Mucosa of descending colon (tissue), 3 donors: ENCODE results near the gene ZNF746. TPM values are rescaled to one million over a fixed set of nuclear protein-coding genes. Genes with fewer than 3 reads are reported as not detected.
"Not testable (repeated sequence)": the region's sequence is repeated elsewhere in the genome, so short reads cannot be mapped to it uniquely, and the experiment has no call there.

Experiments used
- ATAC-seq: fragments of 200-7000 bp; cut with Tn5 transposase; one replicate; pipeline ENCODE4 v1.9.1; 2020; ENCODE audit warnings: mild to moderate bottlenecking, moderate library complexity
- DNase-seq, 3 donors: peaks; one replicate each; pipeline ENCODE4 v3.0.0-alpha.2; 2020
- H3K36me3 ChIP-seq: fragments of 200-600 bp; one replicate; pipeline ENCODE4 v1.8.0; 2021; ENCODE audit warnings: low read depth, mild to moderate bottlenecking
- H3K4me1 ChIP-seq: fragments of 200-600 bp; one replicate; pipeline ENCODE4 v1.8.0; 2021; ENCODE audit warnings: low read depth, mild to moderate bottlenecking
- H3K4me3 ChIP-seq: fragments of 200-600 bp; one replicate; pipeline ENCODE4 v1.8.0; 2021; ENCODE audit warnings: mild to moderate bottlenecking
- H3K9me3 ChIP-seq: fragments of 200-600 bp; one replicate; pipeline ENCODE4 v1.8.0; 2021; ENCODE audit warnings: mild to moderate bottlenecking
- intact Hi-C, 2 donors: fragments of 100-400 bp; cut with DNase I in 1 of 2; cut with micrococcal nuclease in 1 of 2; formaldehyde crosslinking; loops; one replicate each; pipeline versions ENCODE4 v1.11.0 to v1.11.1; 2022; cut with DNase I, micrococcal nuclease
- total RNA-seq, 3 donors: library from RNA; stranded (reverse); fragmentation: NEBNext Ultra II Directional in 2 of 3; extraction: Animal tissue kit (Norgen Biotek cat#: 25700) in 2 of 3; gene quantifications; one replicate each; pipeline versions ENCODE4 v1.2.1 to v1.2.4, GENCODE V29; 2021 to 2023
- TF ChIP-seq, protein P1 (sequence below): fragments of 200-600 bp; IDR thresholded peaks from one replicate; pipeline ENCODE4 v1.8.0; 2022; ENCODE audit warnings: antibody characterized with exemption, mild to moderate bottlenecking
- donor health status: DM: no; HTN: no; CAD: no; lungs with moderate emphysema.
- donor health status: DM: no; HTN: no; CAD: no.
- donor health status: DM: no; HTN: yes; CAD: no.

The ZNF746 gene
- total RNA-seq, 3 donors from 2014 or later, result 10.8 to 22.0 (median 13.5) TPM

DNA sequence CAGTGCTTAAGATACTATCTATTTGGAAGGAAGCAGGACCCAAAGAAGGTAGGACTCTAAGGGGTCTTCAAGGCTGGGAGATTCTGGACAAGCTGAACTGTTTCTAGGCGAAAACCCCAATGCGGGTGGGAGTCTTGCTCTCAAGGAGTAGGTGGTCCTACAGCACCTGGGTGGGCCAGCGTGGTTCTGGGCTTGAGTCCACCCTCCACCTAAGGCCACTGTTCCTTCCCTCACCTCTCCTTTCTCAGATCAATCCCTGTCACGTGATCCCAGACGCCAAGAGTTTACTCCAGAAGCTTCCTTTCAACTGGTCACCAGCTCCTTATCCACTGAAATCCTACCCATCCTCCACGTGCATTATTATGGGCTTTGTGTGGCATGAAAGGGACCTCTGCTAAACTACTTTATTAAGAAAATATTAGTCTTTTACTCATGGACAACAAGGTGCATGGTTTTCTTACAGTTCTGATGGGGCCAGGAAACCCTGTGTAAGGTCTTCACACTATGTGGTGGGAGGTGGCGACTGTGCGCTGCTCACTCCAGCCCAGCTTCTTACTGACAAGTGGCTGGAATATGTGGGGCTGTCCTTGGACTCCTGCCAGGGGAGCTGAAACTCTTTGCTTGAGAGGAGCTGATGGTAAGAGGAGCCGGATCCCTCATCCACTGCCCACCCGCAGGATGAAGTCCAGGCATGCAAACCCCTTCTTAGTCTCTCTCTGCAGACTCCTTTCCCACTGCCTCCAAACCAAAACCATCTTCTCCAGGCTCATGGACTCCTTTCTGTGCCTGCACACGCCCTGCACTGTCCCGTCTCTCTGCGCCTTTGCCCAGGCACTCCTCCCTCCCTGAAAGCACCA is 1.6 kb downstream of the ZNF746 start:
- ATAC-seq, result peak; percentile 12
- Histone ChIP-seq H3K36me3 (peaks cover 20% of the 10 kb centered on the region), H3K9me3 (no peaks in the 10 kb centered on the region), H3K4me1 (peaks cover 5% of the 10 kb centered on the region), H3K4me3 (no peak overlapping the region)
- intact Hi-C loops, result no loop called here
- TF ChIP-seq, protein P1, sequence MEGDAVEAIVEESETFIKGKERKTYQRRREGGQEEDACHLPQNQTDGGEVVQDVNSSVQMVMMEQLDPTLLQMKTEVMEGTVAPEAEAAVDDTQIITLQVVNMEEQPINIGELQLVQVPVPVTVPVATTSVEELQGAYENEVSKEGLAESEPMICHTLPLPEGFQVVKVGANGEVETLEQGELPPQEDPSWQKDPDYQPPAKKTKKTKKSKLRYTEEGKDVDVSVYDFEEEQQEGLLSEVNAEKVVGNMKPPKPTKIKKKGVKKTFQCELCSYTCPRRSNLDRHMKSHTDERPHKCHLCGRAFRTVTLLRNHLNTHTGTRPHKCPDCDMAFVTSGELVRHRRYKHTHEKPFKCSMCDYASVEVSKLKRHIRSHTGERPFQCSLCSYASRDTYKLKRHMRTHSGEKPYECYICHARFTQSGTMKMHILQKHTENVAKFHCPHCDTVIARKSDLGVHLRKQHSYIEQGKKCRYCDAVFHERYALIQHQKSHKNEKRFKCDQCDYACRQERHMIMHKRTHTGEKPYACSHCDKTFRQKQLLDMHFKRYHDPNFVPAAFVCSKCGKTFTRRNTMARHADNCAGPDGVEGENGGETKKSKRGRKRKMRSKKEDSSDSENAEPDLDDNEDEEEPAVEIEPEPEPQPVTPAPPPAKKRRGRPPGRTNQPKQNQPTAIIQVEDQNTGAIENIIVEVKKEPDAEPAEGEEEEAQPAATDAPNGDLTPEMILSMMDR, result no peak
- peak in 2 of 3 donors; percentile 41 to 65 for DNase-seq

DNA sequence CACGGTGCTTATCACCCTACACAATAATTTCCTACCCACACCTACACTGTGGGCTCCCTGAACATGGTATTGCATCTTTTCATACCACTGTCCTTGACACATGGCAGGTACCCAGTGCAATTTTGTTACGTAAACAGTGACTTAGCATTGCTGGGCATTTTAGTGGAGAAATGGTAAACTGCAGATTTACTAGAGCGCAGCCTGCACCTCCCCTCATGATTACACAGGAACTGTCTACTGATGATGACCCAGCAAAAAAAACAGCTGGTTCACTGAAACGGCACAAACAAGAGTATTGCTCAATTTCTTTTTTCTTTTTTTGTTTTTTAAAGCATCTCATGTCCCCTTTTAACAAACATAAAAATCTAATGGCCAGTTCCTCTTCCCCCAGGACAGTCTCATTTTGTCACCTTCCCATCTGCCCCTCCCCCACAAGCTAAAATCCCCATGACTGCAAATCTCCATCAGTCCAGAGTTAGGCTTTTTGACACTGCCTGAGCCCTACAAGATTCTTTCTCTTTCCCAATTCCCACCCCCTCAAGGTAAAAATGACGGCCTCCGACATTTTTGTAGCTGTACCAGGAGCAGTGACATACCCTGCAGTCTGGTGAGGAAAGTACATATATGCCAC is 2.8 kb downstream of the ZNF746 start:
- Histone ChIP-seq H3K4me1 (peaks cover 5% of the 10 kb centered on the region), H3K36me3 (peaks cover 20% of the 10 kb centered on the region), H3K4me3 (no peak overlapping the region), H3K9me3 (no peaks in the 10 kb centered on the region)
- DNase-seq (no peak), ATAC-seq (no peak)
- TF ChIP-seq, protein P1, result no peak
- intact Hi-C loops, result no loop called here

DNA sequence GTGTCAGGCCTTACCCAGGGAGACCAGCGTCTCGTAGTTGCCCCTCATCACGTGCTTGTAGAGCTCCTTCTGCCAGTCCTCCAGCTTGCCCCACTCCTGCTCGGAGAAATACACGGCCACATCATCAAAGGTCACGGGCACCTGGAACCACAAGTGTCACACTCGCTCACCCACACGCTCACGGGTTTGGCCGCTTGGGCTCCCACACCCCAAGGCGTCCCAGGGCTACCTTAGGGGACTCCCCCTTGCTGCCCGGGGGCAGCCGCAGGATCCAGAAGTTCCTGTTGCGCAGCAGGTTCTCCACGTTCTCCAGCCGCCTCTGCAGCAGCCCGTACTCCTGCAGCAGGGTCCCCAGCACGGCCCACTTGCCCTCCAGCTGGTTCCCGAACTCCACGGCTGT is 3.6 kb downstream of the ZNF746 start:
- H3K4me3 ChIP-seq, ATAC-seq, intact Hi-C loops, H3K4me1 ChIP-seq, DNase-seq, H3K9me3 ChIP-seq: not testable (repeated sequence)
- peaks cover 20% of the 10 kb centered on the region for H3K36me3 ChIP-seq

DNA sequence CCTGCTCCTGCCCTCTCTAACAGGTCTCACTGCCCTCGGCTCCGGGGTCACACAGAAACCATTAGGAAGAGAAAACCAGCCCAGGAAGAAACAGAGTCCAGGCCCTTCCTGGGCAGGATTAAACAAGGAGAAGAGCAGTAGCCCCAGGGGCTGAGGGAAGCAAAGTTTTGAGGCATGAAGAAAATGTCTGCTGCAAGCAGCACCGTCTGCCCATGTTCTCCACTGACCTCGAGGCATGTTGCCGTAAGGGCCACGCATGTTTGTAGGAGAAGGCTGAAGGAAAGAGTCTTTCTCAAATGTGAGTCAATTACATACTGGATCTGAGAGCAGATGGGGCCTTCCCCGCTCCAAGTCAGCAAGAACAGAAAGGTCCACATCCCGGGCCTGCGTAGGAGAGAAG is 4.2 kb downstream of the ZNF746 start:
- Histone ChIP-seq H3K36me3 (peaks cover 20% of the 10 kb centered on the region), H3K4me3 (no peak overlapping the region), H3K4me1 (peaks cover 5% of the 10 kb centered on the region), H3K9me3 (no peaks in the 10 kb centered on the region)
- intact Hi-C loops, result no loop called here
- ATAC-seq (no peak), DNase-seq (no peak)
- TF ChIP-seq, protein P1, result no peak

DNA sequence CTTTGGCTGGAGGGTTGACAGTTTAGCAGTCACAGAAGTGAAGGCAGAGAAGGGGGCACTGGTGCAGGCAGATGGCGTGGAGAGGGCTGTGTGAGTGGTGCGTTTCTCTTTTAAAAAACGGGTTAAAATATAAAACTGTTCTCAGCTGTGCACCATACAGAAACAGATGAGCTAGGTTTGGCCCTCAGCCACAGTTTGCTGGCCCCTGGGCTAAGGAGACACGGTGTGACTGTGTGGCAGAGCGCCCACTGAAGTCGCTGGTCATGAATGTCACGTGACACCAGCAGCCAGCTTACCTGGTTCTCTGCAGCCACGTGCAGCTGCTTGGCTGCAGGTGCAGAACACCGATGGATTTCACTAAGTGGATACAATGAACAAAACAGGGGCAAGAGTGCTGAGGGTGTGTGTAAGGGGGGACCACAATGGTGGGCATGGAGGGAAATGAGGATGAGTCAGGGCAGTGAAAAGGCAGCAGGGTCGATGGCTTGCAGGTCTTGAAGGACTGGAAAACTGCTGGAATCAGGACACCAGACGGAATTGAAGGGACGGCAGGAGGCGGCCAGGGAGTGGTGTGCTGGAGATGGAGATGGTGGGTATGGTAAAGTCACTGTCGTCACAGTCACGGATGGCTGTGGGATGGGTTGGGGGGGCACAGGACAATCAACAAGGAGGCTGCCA is 7.4 kb downstream of the ZNF746 start:
- Histone ChIP-seq H3K36me3 (peaks cover 20% of the 10 kb centered on the region), H3K9me3 (no peaks in the 10 kb centered on the region), H3K4me1 (no peaks in the 10 kb centered on the region), H3K4me3 (no peak overlapping the region)
- intact Hi-C loops, result no loop called here
- no peak for ATAC-seq
- DNase-seq, result no peak
- TF ChIP-seq, protein P1, result no peak
